GM19351 (cell line): Measurements from ENCODE around the gene CDH18.

ENCODE experiments used
- ATAC-seq: cut with Tn5 transposase; IDR thresholded peaks from one replicate; pipeline ENCODE4 v1.9.1; 2021; ENCODE audit warnings: mild to moderate bottlenecking, moderate library complexity; ENCODE audit not compliant: unreplicated experiment

The CDH18 gene

GRCh38 chr5:19497229-19497815 lies 490.7 kb downstream of the CDH18 start:
- ATAC-seq, result no peak

DNA sequence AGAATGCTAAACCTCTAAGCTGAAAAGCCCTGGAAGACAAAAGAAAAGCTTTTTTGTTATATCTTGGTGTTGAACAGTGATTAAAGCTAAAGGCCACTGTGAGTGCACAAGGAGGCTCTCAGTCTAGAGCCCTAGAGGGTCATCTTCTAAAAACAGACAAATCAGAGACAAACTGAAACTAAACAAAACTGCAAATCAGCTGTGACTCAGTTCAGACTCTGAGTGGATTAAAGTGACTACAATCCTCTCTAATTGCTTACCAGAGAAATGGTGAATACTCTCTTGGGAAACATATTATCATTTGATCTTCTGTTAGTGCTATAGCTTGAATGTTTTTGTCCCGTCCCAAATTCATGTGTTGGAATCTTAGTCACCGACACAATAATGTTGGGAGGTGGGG lies 491.9 kb downstream of the CDH18 start:
- no peak for ATAC-seq

DNA sequence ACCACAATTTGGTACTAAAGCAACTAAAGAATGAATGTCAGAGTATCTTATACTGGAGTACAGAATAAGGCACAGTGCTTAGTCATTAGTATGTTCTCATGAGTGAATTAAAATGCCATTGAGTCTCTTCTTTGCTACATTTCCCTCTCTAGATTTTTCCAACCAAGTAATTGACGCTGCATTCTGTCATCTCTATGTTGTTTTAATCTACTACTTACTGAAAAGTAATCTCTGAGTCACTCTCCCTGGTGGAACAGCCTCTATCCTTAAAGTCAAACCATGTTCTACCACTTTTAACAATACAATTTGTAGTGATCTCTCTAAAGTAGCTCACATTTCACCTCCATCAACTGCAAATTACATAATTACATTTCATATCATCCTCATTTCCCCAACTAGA lies 495.1 kb downstream of the CDH18 start:
- no peak for ATAC-seq

DNA sequence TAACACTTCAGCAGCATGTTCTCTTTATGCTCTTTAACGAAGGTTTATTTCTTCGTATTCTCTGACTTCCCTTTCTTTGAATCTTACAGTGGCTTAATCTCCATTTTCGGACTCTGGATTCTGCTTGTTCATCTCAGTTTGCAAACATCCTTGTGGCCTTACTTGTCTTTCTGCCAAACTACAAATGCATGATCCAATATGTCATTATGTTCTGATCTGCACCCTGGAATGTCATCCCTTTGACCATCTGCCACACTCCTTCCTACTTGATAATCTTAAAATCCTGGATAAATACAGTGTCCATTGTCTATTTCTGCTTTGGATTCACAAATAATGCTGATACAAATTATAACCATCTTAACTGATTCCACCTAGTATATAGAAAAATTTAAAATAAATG lies 499.2 kb downstream of the CDH18 start:
- ATAC-seq, result no peak

GRCh38 chr5:19487480-19487879 lies 500.5 kb downstream of the CDH18 start:
- ATAC-seq, result no peak

GRCh38 chr5:19479562-19479961 lies 508.4 kb downstream of the CDH18 start:
- no peak for ATAC-seq

GRCh38 chr5:19462019-19462418 lies 526.0 kb downstream of the CDH18 start:
- no peak for ATAC-seq

- ATAC-seq, result no peak
These were observed 563.5 kb downstream of the CDH18 start for GRCh38 chr5:19424506-19424905.
